SK-N-SH treated with all-trans-retinoic acid at 6 μM for 48 hours (cell line): ENCODE measurements around the gene GSG1.

ENCODE experiments used
- ATAC-seq: fragments of 200-7000 bp; cut with Tn5 transposase; 3 replicates; pipeline ENCODE4 v1.9.1; 2020; ENCODE audit warnings: mild to moderate bottlenecking, moderate library complexity
- ARNTL ChIP-seq: fragments of 450-650 bp; formaldehyde crosslinking; IDR thresholded peaks from 2 replicates; pipeline ENCODE4 v1.5.0; 2020; ENCODE audit warnings: low read depth, mild to moderate bottlenecking, moderate library complexity, borderline replicate concordance
- BACH2 ChIP-seq: fragments of 250-450 bp; sonication (Bioruptor Pico); IDR thresholded peaks from 2 replicates; pipeline ENCODE4 v1.9.0; 2021; ENCODE audit warnings: mild to moderate bottlenecking, borderline replicate concordance
- CREB5 ChIP-seq: fragments of 250-450 bp; sonication (Bioruptor Pico); IDR thresholded peaks from 2 replicates; pipeline ENCODE4 v1.5.1; 2020; ENCODE audit warnings: low read depth, mild to moderate bottlenecking, moderate library complexity
- CSDC2 ChIP-seq: fragments of 250-450 bp; sonication (Bioruptor Pico); IDR thresholded peaks from 2 replicates; pipeline ENCODE4 v1.5.0; 2020; ENCODE audit warnings: mild to moderate bottlenecking, moderate library complexity
- CSRNP3 ChIP-seq: fragments of 250-450 bp; sonication (Bioruptor Pico); IDR thresholded peaks from 2 replicates; pipeline ENCODE4 v1.5.1; 2021; ENCODE audit warnings: mild to moderate bottlenecking, moderate library complexity
- ESRRG ChIP-seq: fragments of 250-450 bp; sonication (Bioruptor Pico); IDR thresholded peaks from 2 replicates; pipeline ENCODE4 v1.6.1; 2021; ENCODE audit warnings: mild to moderate bottlenecking
- GLIS3 ChIP-seq: fragments of 250-450 bp; sonication (Bioruptor Pico); IDR thresholded peaks from 2 replicates; pipeline ENCODE4 v1.5.0; 2020; ENCODE audit warnings: mild to moderate bottlenecking, moderate library complexity
- ISL1 ChIP-seq: fragments of 250-450 bp; sonication (Bioruptor Pico); IDR thresholded peaks from 2 replicates; pipeline ENCODE4 v2.1.2; 2022; ENCODE audit warnings: mild to moderate bottlenecking, moderate library complexity
- OSR1 ChIP-seq: fragments of 250-450 bp; sonication (Bioruptor Pico); IDR thresholded peaks from 2 replicates; pipeline ENCODE4 v1.8.0; 2022; ENCODE audit warnings: moderate library complexity, mild to moderate bottlenecking, inconsistent platforms
- PATZ1 ChIP-seq: fragments of 250-450 bp; sonication (Bioruptor Pico); IDR thresholded peaks from 2 replicates; pipeline ENCODE4 v1.8.0; 2020; ENCODE audit warnings: mild to moderate bottlenecking, moderate library complexity, borderline replicate concordance
- POU6F1 ChIP-seq: fragments of 250-450 bp; sonication (Bioruptor Pico); IDR thresholded peaks from 2 replicates; pipeline ENCODE4 v1.8.0; 2021; ENCODE audit warnings: low read depth, mild to moderate bottlenecking, moderate library complexity, borderline replicate concordance
- PPARA ChIP-seq: fragments of 250-450 bp; sonication (Bioruptor Pico); IDR thresholded peaks from 2 replicates; pipeline ENCODE4 v1.5.0; 2020; ENCODE audit warnings: mild to moderate bottlenecking, borderline replicate concordance
- RARB ChIP-seq: fragments of 250-450 bp; sonication (Bioruptor Pico); IDR thresholded peaks from 2 replicates; pipeline ENCODE4 v1.8.0; 2021; ENCODE audit warnings: mild to moderate bottlenecking, moderate library complexity
- SNAI2 ChIP-seq: fragments of 250-450 bp; sonication (Bioruptor Pico); IDR thresholded peaks from 2 replicates; pipeline ENCODE4 v1.5.0; 2020; ENCODE audit warnings: mild to moderate bottlenecking, moderate library complexity
- TCF4 ChIP-seq: fragments of 250-450 bp; sonication (Bioruptor Pico); IDR thresholded peaks from 2 replicates; pipeline ENCODE4 v1.8.0; 2021; ENCODE audit warnings: mild to moderate bottlenecking, moderate library complexity, borderline replicate concordance
- TOX ChIP-seq: fragments of 250-450 bp; sonication (Bioruptor Pico); IDR thresholded peaks from 2 replicates; pipeline ENCODE4 v1.8.0; 2021; ENCODE audit warnings: mild to moderate bottlenecking, moderate library complexity, borderline replicate concordance
- TSHZ2 ChIP-seq: fragments of 250-450 bp; sonication (Bioruptor Pico); IDR thresholded peaks from 2 replicates; pipeline ENCODE4 v1.5.0; 2020; ENCODE audit warnings: mild to moderate bottlenecking, moderate library complexity
- ZC3H10 ChIP-seq: fragments of 250-450 bp; sonication (Bioruptor Pico); IDR thresholded peaks from 2 replicates; pipeline ENCODE4 v1.5.1; 2021; ENCODE audit warnings: mild to moderate bottlenecking, moderate library complexity
- ZFP3 ChIP-seq: fragments of 250-450 bp; sonication (Bioruptor Pico); IDR thresholded peaks from 2 replicates; pipeline ENCODE4 v1.5.0; 2020; ENCODE audit warnings: mild to moderate bottlenecking, moderate library complexity
- ZFP30 ChIP-seq: fragments of 450-650 bp; formaldehyde crosslinking; IDR thresholded peaks from 2 replicates; pipeline ENCODE4 v1.5.0; 2022; ENCODE audit warnings: mild to moderate bottlenecking, moderate library complexity
- ZNF565 ChIP-seq: fragments of 450-650 bp; formaldehyde crosslinking; conservative IDR thresholded peaks from 2 replicates; pipeline ENCODE4 v1.5.0; 2020; ENCODE audit warnings: low read depth, mild to moderate bottlenecking, moderate library complexity
- ZNF70 ChIP-seq: fragments of 450-650 bp; formaldehyde crosslinking; IDR thresholded peaks from 2 replicates; pipeline ENCODE4 v1.5.0; 2020; ENCODE audit warnings: mild to moderate bottlenecking, moderate library complexity
- ZNF8 ChIP-seq: fragments of 450-650 bp; formaldehyde crosslinking; IDR thresholded peaks from 2 replicates; pipeline ENCODE4 v1.5.0; 2020; ENCODE audit warnings: mild to moderate bottlenecking, moderate library complexity

The GSG1 gene

GRCh38 chr12:13103391-13104033 is at the start of gene GSG1:
GSG1 (minus strand) TSS chr12:13103667; CDS start chr12:13103512, 155 bp downstream.
- no peak for TF ChIP-seq ESRRG (CRISPR knock-in tag)
- TF ChIP-seq RARB = no peak
- no peak for TF ChIP-seq ZFP30 (CRISPR knock-in tag)
- no peak for TF ChIP-seq POU6F1
- no peak for TF ChIP-seq CSDC2 (CRISPR knock-in tag)
- no peak for TF ChIP-seq ZC3H10 (CRISPR knock-in tag)
- no peak for TF ChIP-seq TCF4 (CRISPR knock-in tag)

GRCh38 chr12:13153180-13153579 is 49.7 kb upstream of the GSG1 start:
- ATAC-seq = no peak
- TF ChIP-seq ZNF8 (CRISPR knock-in tag) = no peak
- TF ChIP-seq ZFP30 (CRISPR knock-in tag) = no peak
- no peak for TF ChIP-seq ZNF70 (CRISPR knock-in tag)
- TF ChIP-seq BACH2 = no peak
- TF ChIP-seq ISL1 (CRISPR knock-in tag) = no peak
- no peak for TF ChIP-seq GLIS3 (CRISPR knock-in tag)
- TF ChIP-seq ZC3H10 (CRISPR knock-in tag) = no peak
- TF ChIP-seq PPARA = no peak
- no peak for TF ChIP-seq ZFP3 (CRISPR knock-in tag)
- TF ChIP-seq OSR1 (CRISPR knock-in tag) = no peak
- TF ChIP-seq PATZ1 (CRISPR knock-in tag) = no peak
- TF ChIP-seq POU6F1 = no peak

More at GRCh38 chr12:13103391-13104033, at the start of gene GSG1:
- no peak for ATAC-seq

GRCh38 chr12:13152756-13153155 is 49.3 kb upstream of the GSG1 start:
- no peak for ATAC-seq
- TF ChIP-seq ZNF70 (CRISPR knock-in tag) = no peak
- no peak for TF ChIP-seq CREB5
- no peak for TF ChIP-seq ESRRG (CRISPR knock-in tag)
- TF ChIP-seq ZFP3 (CRISPR knock-in tag) = no peak
- no peak for TF ChIP-seq CSDC2 (CRISPR knock-in tag)
- no peak for TF ChIP-seq TCF4 (CRISPR knock-in tag)
- TF ChIP-seq TSHZ2 = no peak
- TF ChIP-seq ISL1 (CRISPR knock-in tag) = no peak
- TF ChIP-seq BACH2 = no peak
- no peak for TF ChIP-seq ZFP30 (CRISPR knock-in tag)
- TF ChIP-seq, all 23 proteins: peak for 0

- no peak for TF ChIP-seq ZFP3 (CRISPR knock-in tag)
- no peak for TF ChIP-seq ZFP30 (CRISPR knock-in tag)
- TF ChIP-seq SNAI2 (CRISPR knock-in tag) = no peak
- no peak for TF ChIP-seq ZNF565 (CRISPR knock-in tag)
- TF ChIP-seq BACH2 = no peak
- no peak for TF ChIP-seq ISL1 (CRISPR knock-in tag)
- no peak for TF ChIP-seq TOX
- no peak for TF ChIP-seq RARB
- no peak for TF ChIP-seq CSRNP3 (CRISPR knock-in tag)
- TF ChIP-seq ARNTL (CRISPR knock-in tag) = no peak
- TF ChIP-seq PPARA = no peak
- no peak for ATAC-seq
These were observed 48.8 kb upstream of the GSG1 start for GRCh38 chr12:13152281-13152680.
